Liver (tissue), 9 donors: ENCODE measurements around the gene IQSEC3. TPM values are rescaled to one million over a fixed set of nuclear protein-coding genes. Genes with fewer than 3 reads are reported as not detected.

ENCODE experiments used
- DNase-seq: peaks from one replicate; pipeline ENCODE4 v3.0.0-alpha.2; 2017; ENCODE audit warnings: low spot score
- H3K27ac ChIP-seq, 2 donors: one replicate each; pipeline ENCODE4 v1.7.0; 2013; ENCODE audit warnings: inconsistent platforms in 2 of 2, low read length in 2 of 2, control low read depth in 1 of 2, low read depth in 1 of 2, mild to moderate bottlenecking in 1 of 2
- H3K27me3 ChIP-seq, 4 donors: one replicate each; pipeline versions ENCODE4 v1.6.1 to v1.7.0; 2013; ENCODE audit warnings: low read length in 3 of 4, inconsistent platforms in 1 of 4, mild to moderate bottlenecking in 1 of 4, moderate library complexity in 1 of 4; ENCODE audit not compliant: control insufficient read depth in 4 of 4, insufficient read depth in 4 of 4
- H3K36me3 ChIP-seq, 4 donors: one replicate each; pipeline versions ENCODE4 v1.6.1 to v1.7.0; 2013; ENCODE audit warnings: low read length in 3 of 4, mild to moderate bottlenecking in 3 of 4, low read depth in 1 of 4, moderate library complexity in 1 of 4; ENCODE audit not compliant: control insufficient read depth in 4 of 4, insufficient read depth in 3 of 4
- H3K4me1 ChIP-seq, 4 donors: one replicate each; pipeline versions ENCODE4 v1.6.1 to v1.7.0; 2013; ENCODE audit warnings: low read length in 3 of 4, mild to moderate bottlenecking in 3 of 4, moderate library complexity in 1 of 4; ENCODE audit not compliant: control insufficient read depth in 4 of 4, insufficient read depth in 4 of 4
- H3K4me3 ChIP-seq, 3 donors: one replicate each; pipeline versions ENCODE4 v1.6.1 to v1.7.0; 2013; ENCODE audit warnings: low read length in 3 of 3, control low read depth in 1 of 3, low read depth in 1 of 3, mild to moderate bottlenecking in 1 of 3
- H3K9ac ChIP-seq, 2 donors: one replicate each; pipeline ENCODE4 v1.7.0; 2013; ENCODE audit warnings: low read length in 2 of 2, mild to moderate bottlenecking in 2 of 2, moderate library complexity in 2 of 2, control low read depth in 1 of 2, low read depth in 1 of 2
- H3K9me3 ChIP-seq, 4 donors: one replicate each; pipeline versions ENCODE4 v1.6.1 to v1.7.0; 2013; ENCODE audit warnings: low read length in 3 of 4; ENCODE audit not compliant: control insufficient read depth in 4 of 4
- EGR1 ChIP-seq, 2 donors: IDR thresholded peaks; 2 replicates each; pipeline ENCODE4 v1.6.1; 2016 to 2018; ENCODE audit warnings: antibody characterized with exemption in 2 of 2, low read depth in 2 of 2
- FOXA1 ChIP-seq: IDR thresholded peaks from 2 replicates; pipeline ENCODE4 v1.6.1; 2016; ENCODE audit warnings: antibody characterized with exemption
- FOXA2 ChIP-seq: IDR thresholded peaks from 2 replicates; pipeline ENCODE4 v1.6.1; 2016; ENCODE audit warnings: antibody characterized with exemption
- GABPA ChIP-seq, 2 donors: IDR thresholded peaks in 1 of 2; conservative IDR thresholded peaks in 1 of 2; 2 replicates each; pipeline ENCODE4 v1.6.1; 2016; ENCODE audit warnings: antibody characterized with exemption in 2 of 2, mild to moderate bottlenecking in 1 of 2, moderate library complexity in 1 of 2
- HNF4A ChIP-seq, 2 donors: conservative IDR thresholded peaks; 2 replicates each; pipeline ENCODE4 v1.6.1; 2016; ENCODE audit warnings: antibody characterized with exemption in 2 of 2, mild to moderate bottlenecking in 2 of 2
- HNF4G ChIP-seq: IDR thresholded peaks from 2 replicates; pipeline ENCODE4 v1.6.1; 2016; ENCODE audit warnings: antibody characterized with exemption
- JUND ChIP-seq, 2 donors: IDR thresholded peaks; 2 replicates each; pipeline ENCODE4 v1.6.1; 2016; ENCODE audit warnings: antibody characterized with exemption in 2 of 2
- NR2F2 ChIP-seq: IDR thresholded peaks from 2 replicates; pipeline ENCODE4 v1.6.1; 2016; ENCODE audit warnings: antibody characterized with exemption
- RAD21 ChIP-seq, 2 donors: IDR thresholded peaks; 2 replicates each; pipeline ENCODE4 v1.6.1; 2016; ENCODE audit warnings: antibody characterized with exemption in 2 of 2, mild to moderate bottlenecking in 2 of 2
- RXRA ChIP-seq, 2 donors: IDR thresholded peaks; 2 replicates each; pipeline ENCODE4 v1.6.1; 2017 to 2018; ENCODE audit warnings: antibody characterized with exemption in 2 of 2, mild to moderate bottlenecking in 1 of 2
- SP1 ChIP-seq: IDR thresholded peaks from 2 replicates; pipeline ENCODE4 v1.6.1; 2018; ENCODE audit warnings: antibody characterized with exemption, mild to moderate bottlenecking
- TAF1 ChIP-seq: conservative IDR thresholded peaks from 2 replicates; pipeline ENCODE4 v1.6.1; 2016; ENCODE audit warnings: antibody characterized with exemption, mild to moderate bottlenecking
- YY1 ChIP-seq: IDR thresholded peaks from 2 replicates; pipeline ENCODE4 v1.6.1; 2016; ENCODE audit warnings: antibody characterized with exemption, mild to moderate bottlenecking
- WGBS: extraction: QIAGEN DNeasy Blood & Tissue Kit; methylation state at CpG from one replicate; pipeline ENCODE4 v1.1.7; 2013; 5-methylcytosine and 5-hydroxymethylcytosine counted together
- polyA plus RNA-seq, 2 donors: library from polyadenylated mRNA; stranded (reverse) in 1 of 2; unstranded in 1 of 2; fragments of 200-250 nt in 1 of 2; fragments of >200 nt in 1 of 2; fragmentation: Nextera tagmentation in 1 of 2; extraction: Ambion mirVana in 1 of 2; gene quantifications; one replicate each; pipeline versions ENCODE4 v1.2.1 to v1.2.3, GENCODE V29; 2013 to 2015
- total RNA-seq, 2 donors: library from RNA; depleted of rRNA; stranded (reverse); fragments of >200 nt; gene quantifications; one replicate each; pipeline ENCODE4 v1.2.3, GENCODE V29; 2014
- TF ChIP-seq, protein P1 (sequence below): fragments of 150-350 bp; IDR thresholded peaks from 2 replicates; pipeline ENCODE4 v1.5.1; 2017; ENCODE audit warnings: improper control_type of control experiment, low read depth, low read length; ENCODE audit not compliant: missing input control
- TF ChIP-seq, protein P2 (sequence below): IDR thresholded peaks from 2 replicates; pipeline ENCODE4 v1.6.1; 2016; ENCODE audit warnings: antibody characterized with exemption, mild to moderate bottlenecking
- TF ChIP-seq, protein P3 (sequence below): IDR thresholded peaks from 2 replicates; pipeline ENCODE4 v1.6.1; 2016; ENCODE audit warnings: antibody characterized with exemption
- TF ChIP-seq, protein P4 (sequence below): IDR thresholded peaks from 2 replicates; pipeline ENCODE4 v1.6.1; 2016; ENCODE audit warnings: antibody characterized with exemption
- TF ChIP-seq, protein P5 (sequence below): IDR thresholded peaks from 2 replicates; pipeline ENCODE4 v1.6.1; 2016; ENCODE audit warnings: antibody characterized with exemption
- donor health status: healthy.
- donor health status: healthy.
- donor health status: healthy.
- donor health status: healthy.
- donor health status: healthy.

The IQSEC3 gene
- total and polyA plus RNA-seq, 4 donors: under 0.01 to 0.79 (median 0.48) TPM

DNA sequence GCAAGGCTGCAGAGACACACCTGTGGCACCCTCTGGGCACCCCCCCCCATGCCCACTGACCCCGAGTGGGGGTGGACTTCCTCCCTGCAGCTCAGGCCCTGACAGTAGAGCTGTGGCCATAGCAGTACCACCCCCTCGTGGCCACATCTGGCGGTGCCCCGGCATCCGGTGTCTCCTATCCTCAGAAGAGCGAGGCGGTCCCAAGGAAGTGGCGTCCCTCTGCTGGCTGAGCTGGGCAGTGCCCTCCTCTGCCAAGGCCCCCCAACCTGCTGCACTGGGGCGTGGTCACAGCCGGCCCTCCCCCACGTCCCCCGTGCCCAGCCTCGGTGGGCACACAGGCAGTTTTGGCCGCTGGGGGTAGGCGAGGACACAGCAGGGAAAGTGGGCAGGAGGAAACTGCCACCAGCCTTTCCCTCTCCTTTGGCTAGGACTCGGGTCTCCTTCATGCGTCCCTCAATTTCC lies 153.4 kb downstream of the IQSEC3 start:
- no peak overlapping the region for H3K27ac ChIP-seq
- peak; percentile 77 for DNase-seq
- no peak overlapping the region for H3K9ac ChIP-seq
- no peaks in the 10 kb centered on the region for H3K9me3 ChIP-seq
- H3K4me1 ChIP-seq: peaks cover 0 to 5% (median 1%) of the 10 kb centered on the region in 4 donors
- 40% methylated on average over 17 of the region's 17 CpGs for WGBS
- no peaks in the 10 kb centered on the region for H3K27me3 ChIP-seq
- H3K4me3 ChIP-seq: no peak overlapping the region
- peaks cover 0 to 47% (median 25%) of the 10 kb centered on the region in 4 donors for H3K36me3 ChIP-seq
- no peak for TF ChIP-seq FOXA1
- TF ChIP-seq HNF4A (conservative IDR thresholded peaks at IDR 0.05): no peak
- TF ChIP-seq YY1: no peak
- no peak for TF ChIP-seq RXRA (IDR thresholded peaks at IDR 0.05)
- TF ChIP-seq FOXA2: no peak
- TF ChIP-seq, protein P1, sequence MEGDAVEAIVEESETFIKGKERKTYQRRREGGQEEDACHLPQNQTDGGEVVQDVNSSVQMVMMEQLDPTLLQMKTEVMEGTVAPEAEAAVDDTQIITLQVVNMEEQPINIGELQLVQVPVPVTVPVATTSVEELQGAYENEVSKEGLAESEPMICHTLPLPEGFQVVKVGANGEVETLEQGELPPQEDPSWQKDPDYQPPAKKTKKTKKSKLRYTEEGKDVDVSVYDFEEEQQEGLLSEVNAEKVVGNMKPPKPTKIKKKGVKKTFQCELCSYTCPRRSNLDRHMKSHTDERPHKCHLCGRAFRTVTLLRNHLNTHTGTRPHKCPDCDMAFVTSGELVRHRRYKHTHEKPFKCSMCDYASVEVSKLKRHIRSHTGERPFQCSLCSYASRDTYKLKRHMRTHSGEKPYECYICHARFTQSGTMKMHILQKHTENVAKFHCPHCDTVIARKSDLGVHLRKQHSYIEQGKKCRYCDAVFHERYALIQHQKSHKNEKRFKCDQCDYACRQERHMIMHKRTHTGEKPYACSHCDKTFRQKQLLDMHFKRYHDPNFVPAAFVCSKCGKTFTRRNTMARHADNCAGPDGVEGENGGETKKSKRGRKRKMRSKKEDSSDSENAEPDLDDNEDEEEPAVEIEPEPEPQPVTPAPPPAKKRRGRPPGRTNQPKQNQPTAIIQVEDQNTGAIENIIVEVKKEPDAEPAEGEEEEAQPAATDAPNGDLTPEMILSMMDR: peak; percentile 70
- TF ChIP-seq HNF4G: no peak
- TF ChIP-seq, protein P2, sequence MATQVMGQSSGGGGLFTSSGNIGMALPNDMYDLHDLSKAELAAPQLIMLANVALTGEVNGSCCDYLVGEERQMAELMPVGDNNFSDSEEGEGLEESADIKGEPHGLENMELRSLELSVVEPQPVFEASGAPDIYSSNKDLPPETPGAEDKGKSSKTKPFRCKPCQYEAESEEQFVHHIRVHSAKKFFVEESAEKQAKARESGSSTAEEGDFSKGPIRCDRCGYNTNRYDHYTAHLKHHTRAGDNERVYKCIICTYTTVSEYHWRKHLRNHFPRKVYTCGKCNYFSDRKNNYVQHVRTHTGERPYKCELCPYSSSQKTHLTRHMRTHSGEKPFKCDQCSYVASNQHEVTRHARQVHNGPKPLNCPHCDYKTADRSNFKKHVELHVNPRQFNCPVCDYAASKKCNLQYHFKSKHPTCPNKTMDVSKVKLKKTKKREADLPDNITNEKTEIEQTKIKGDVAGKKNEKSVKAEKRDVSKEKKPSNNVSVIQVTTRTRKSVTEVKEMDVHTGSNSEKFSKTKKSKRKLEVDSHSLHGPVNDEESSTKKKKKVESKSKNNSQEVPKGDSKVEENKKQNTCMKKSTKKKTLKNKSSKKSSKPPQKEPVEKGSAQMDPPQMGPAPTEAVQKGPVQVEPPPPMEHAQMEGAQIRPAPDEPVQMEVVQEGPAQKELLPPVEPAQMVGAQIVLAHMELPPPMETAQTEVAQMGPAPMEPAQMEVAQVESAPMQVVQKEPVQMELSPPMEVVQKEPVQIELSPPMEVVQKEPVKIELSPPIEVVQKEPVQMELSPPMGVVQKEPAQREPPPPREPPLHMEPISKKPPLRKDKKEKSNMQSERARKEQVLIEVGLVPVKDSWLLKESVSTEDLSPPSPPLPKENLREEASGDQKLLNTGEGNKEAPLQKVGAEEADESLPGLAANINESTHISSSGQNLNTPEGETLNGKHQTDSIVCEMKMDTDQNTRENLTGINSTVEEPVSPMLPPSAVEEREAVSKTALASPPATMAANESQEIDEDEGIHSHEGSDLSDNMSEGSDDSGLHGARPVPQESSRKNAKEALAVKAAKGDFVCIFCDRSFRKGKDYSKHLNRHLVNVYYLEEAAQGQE: no peak
- TF ChIP-seq EGR1 (IDR thresholded peaks at IDR 0.05; ENCODE audit: low read depth in 2 of 2): no peak
- TF ChIP-seq, protein P3, sequence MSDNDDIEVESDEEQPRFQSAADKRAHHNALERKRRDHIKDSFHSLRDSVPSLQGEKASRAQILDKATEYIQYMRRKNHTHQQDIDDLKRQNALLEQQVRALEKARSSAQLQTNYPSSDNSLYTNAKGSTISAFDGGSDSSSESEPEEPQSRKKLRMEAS: no peak
- TF ChIP-seq RAD21 (IDR thresholded peaks at IDR 0.05): peak; percentile 76 to 93

DNA sequence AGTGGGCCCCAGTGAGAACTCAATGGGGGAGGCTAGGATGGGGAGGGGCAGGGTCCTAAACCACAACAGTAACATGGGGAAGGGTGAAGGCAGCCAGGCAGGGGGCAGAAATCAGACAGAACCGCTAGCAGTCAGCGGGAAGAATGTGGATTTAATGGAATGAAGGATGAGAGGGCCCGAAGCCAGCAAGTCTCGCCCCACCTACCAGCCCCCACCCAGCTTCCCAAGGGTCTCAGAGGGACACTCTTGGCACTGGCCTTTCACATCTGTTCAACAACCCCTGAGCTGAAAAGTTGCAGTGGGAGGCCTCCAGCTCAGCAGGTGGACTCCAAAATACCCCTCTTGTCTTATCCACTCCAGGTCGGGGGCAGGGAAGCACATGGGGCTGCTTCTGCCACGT lies 153.9 kb downstream of the IQSEC3 start:
- 78% methylated on average over 6 of the region's 6 CpGs for WGBS
- Histone ChIP-seq H3K27me3 (no peaks in the 10 kb centered on the region), H3K4me3 (no peak overlapping the region), H3K9me3 (no peaks in the 10 kb centered on the region), H3K9ac (no peak overlapping the region), H3K36me3 (peaks cover 0 to 47% (median 26%) of the 10 kb centered on the region in 4 donors), H3K4me1 (no peaks in the 10 kb centered on the region), H3K27ac (no peak overlapping the region)
- DNase-seq: no peak
- TF ChIP-seq NR2F2 (no peak), JUND (IDR thresholded peaks at IDR 0.05) (no peak), TAF1 (no peak), FOXA2 (no peak), GABPA (IDR thresholded peaks at IDR 0.05 in 1 of 2, conservative IDR thresholded peaks at IDR 0.05 in 1 of 2) (no peak), HNF4A (conservative IDR thresholded peaks at IDR 0.05) (no peak), HNF4G (no peak), SP1 (no peak)
- TF ChIP-seq, protein P3: no peak
- TF ChIP-seq, protein P1: no peak
- TF ChIP-seq, protein P4, sequence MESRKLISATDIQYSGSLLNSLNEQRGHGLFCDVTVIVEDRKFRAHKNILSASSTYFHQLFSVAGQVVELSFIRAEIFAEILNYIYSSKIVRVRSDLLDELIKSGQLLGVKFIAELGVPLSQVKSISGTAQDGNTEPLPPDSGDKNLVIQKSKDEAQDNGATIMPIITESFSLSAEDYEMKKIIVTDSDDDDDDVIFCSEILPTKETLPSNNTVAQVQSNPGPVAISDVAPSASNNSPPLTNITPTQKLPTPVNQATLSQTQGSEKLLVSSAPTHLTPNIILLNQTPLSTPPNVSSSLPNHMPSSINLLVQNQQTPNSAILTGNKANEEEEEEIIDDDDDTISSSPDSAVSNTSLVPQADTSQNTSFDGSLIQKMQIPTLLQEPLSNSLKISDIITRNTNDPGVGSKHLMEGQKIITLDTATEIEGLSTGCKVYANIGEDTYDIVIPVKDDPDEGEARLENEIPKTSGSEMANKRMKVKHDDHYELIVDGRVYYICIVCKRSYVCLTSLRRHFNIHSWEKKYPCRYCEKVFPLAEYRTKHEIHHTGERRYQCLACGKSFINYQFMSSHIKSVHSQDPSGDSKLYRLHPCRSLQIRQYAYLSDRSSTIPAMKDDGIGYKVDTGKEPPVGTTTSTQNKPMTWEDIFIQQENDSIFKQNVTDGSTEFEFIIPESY: no peak
- TF ChIP-seq, protein P2: no peak
- TF ChIP-seq, protein P5, sequence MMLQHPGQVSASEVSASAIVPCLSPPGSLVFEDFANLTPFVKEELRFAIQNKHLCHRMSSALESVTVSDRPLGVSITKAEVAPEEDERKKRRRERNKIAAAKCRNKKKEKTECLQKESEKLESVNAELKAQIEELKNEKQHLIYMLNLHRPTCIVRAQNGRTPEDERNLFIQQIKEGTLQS: no peak
